ENCODE results near the gene AHNAK.

GRCh38 chr11:62489204-62489603, 57.4 kb downstream of the AHNAK start:
- TF ChIP-seq, protein P1, sequence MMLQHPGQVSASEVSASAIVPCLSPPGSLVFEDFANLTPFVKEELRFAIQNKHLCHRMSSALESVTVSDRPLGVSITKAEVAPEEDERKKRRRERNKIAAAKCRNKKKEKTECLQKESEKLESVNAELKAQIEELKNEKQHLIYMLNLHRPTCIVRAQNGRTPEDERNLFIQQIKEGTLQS (IDR thresholded peaks at IDR 0.05; ENCODE audit: insufficient read depth, low read depth, low read length) = no peak
- TF ChIP-seq POLR2A (IDR thresholded peaks at IDR 0.05; ENCODE audit: control extremely low read depth in 1 of 2, low read depth in 2 of 2, low read length in 2 of 2) = no peak
- TF ChIP-seq RFX5 (IDR thresholded peaks at IDR 0.05; ENCODE audit: borderline replicate concordance, low read depth, low read length) = no peak
- TF ChIP-seq, protein P2, sequence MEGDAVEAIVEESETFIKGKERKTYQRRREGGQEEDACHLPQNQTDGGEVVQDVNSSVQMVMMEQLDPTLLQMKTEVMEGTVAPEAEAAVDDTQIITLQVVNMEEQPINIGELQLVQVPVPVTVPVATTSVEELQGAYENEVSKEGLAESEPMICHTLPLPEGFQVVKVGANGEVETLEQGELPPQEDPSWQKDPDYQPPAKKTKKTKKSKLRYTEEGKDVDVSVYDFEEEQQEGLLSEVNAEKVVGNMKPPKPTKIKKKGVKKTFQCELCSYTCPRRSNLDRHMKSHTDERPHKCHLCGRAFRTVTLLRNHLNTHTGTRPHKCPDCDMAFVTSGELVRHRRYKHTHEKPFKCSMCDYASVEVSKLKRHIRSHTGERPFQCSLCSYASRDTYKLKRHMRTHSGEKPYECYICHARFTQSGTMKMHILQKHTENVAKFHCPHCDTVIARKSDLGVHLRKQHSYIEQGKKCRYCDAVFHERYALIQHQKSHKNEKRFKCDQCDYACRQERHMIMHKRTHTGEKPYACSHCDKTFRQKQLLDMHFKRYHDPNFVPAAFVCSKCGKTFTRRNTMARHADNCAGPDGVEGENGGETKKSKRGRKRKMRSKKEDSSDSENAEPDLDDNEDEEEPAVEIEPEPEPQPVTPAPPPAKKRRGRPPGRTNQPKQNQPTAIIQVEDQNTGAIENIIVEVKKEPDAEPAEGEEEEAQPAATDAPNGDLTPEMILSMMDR (IDR thresholded peaks at IDR 0.05; ENCODE audit: control extremely low read depth in 1 of 3, insufficient read depth in 1 of 3, low read depth in 1 of 3, low read length in 3 of 3) = no peak
- TF ChIP-seq RAD21 (IDR thresholded peaks at IDR 0.05 in 1 of 2, conservative IDR thresholded peaks at IDR 0.05 in 1 of 2; ENCODE audit: low read depth in 2 of 2, low read length in 2 of 2) = no peak
- TF ChIP-seq GABPA (IDR thresholded peaks at IDR 0.05; ENCODE audit: borderline replicate concordance, insufficient read depth, low read length) = no peak
- TF ChIP-seq TAF1 (IDR thresholded peaks at IDR 0.05; ENCODE audit: low read depth, low read length) = no peak
- no peak for TF ChIP-seq USF2 (IDR thresholded peaks at IDR 0.05; ENCODE audit: low read length)
- TF ChIP-seq ATF2 (IDR thresholded peaks at IDR 0.05; ENCODE audit: low read length) = no peak
